22Rv1 (cell line): ENCODE data around the gene PCSK7.

Experiments
- H3K27ac ChIP-seq: fragments of 450-650 bp; 2 replicates; pipeline ENCODE4 v1.5.1; 2017
- ZFX ChIP-seq: fragments of 450-650 bp; IDR thresholded peaks from 2 replicates; pipeline ENCODE4 v1.6.1; 2017; ENCODE audit warnings: antibody characterized with exemption, borderline replicate concordance
- TF ChIP-seq, protein P1 (sequence below): fragments of 450-650 bp; IDR thresholded peaks from 2 replicates; pipeline ENCODE4 v1.5.1; 2017; ENCODE audit warnings: mild to moderate bottlenecking

The PCSK7 gene

DNA sequence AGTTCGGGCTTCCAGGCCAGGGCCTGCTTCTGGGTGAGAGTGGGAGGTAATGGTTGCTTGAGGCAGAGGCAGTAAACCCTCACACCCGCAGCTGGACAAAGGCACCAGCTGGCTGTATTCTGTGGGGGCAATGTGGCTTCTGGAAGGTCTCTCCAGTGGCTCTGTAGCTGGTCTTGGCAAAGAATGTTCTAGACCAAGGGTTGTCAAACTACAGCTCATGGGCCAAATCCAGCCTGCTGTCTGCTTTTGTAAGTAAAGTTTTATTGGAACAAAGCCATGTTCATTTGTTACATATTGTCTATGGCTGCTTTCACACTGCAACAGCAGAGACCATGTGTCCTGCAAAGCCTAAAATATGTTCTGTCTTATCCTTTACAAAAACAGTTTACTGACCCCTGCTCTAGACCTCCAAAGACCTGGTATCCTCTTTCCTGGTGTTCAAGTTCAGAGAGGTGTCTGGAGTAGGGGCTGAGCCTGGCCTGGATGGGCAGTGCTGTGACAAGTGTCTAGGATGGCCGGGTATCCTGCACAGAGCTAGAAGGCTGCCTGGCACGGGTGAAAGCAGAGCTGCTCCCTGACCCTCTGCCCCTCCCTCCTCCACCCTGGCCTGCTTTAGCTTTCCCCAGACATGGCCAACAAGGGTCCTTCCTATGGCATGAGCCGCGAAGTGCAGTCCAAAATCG lies 29.3 kb downstream of the PCSK7 start:
- TF ChIP-seq, protein P1, sequence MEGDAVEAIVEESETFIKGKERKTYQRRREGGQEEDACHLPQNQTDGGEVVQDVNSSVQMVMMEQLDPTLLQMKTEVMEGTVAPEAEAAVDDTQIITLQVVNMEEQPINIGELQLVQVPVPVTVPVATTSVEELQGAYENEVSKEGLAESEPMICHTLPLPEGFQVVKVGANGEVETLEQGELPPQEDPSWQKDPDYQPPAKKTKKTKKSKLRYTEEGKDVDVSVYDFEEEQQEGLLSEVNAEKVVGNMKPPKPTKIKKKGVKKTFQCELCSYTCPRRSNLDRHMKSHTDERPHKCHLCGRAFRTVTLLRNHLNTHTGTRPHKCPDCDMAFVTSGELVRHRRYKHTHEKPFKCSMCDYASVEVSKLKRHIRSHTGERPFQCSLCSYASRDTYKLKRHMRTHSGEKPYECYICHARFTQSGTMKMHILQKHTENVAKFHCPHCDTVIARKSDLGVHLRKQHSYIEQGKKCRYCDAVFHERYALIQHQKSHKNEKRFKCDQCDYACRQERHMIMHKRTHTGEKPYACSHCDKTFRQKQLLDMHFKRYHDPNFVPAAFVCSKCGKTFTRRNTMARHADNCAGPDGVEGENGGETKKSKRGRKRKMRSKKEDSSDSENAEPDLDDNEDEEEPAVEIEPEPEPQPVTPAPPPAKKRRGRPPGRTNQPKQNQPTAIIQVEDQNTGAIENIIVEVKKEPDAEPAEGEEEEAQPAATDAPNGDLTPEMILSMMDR: no peak
- H3K27ac ChIP-seq: no peak overlapping the region

DNA sequence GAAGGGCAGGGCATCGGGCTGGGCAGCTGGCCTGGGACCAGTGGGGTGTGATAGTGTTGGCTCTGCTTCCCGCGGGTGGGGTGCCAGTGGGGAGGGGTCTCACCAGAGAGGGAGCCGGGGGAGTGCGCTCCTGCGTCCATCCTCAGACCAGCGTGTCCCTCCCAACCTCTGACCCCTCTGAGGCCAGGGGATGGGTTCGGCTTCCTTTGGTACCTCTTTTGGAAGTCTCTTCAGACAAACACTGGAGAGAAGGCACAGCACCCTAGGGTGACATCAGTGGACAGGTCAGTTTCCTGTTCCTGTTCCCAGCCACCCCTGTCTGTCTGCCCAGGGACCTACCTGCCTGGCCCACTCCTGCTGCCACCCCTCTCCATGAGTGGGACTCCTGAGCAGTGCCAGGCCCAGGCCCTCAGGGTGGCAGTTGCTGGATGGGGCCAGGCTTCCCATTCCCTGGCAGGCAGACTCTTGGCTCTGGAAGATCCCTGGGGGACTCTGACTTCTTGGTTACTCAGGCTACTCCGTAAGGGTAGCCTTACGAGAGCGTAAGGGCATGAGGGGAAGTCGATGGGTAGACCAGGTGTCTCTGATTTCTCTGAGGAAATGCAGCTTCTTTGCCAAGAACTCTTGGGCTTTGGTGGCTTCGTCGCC lies 30.1 kb downstream of the PCSK7 start:
- H3K27ac ChIP-seq: no peak overlapping the region

DNA sequence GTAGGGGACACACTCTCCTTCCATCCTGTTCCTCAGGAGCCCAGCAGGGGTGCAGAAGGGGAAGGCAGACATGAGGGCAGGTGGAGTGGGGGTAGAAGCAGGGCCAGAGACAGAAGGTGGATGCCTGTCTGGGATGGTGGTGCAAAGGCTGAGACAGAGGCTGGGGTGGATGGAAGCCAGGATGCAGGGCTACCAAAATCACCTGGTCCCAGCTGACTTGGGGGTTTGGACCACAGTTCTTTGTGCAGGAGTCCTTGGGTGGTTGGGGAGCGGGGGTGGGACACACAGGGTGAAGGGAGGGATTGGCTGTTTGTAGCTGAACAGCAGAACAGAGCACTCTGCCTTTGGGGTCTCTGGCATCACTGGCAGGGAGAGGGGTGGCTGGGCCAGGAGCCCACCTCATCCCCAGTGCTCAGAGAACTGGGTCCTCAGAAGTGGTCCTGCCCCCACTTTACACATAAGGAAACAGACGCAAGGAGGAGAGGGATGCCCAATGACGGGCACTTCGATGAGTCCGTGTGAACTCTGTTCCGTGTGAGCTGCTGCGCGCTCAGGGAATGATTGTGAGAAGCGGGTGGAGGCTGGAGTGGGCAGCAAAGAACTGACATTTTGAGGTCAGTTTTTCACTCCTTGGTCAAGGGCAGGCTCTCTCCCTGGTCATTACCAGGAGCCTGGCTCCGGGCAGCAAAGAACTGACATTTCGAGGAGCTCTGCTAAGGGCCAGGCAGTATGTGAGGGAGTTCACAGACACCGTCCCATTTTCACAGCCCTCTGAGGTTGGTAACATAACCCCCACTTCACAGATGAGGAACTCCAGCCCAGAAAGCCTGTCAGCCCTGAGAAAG lies 30.8 kb downstream of the PCSK7 start:
- H3K27ac ChIP-seq: no peak overlapping the region

More for the DNA sequence above, 30.1 kb downstream of the PCSK7 start:
- no peak for TF ChIP-seq ZFX
- TF ChIP-seq, protein P1: no peak

DNA sequence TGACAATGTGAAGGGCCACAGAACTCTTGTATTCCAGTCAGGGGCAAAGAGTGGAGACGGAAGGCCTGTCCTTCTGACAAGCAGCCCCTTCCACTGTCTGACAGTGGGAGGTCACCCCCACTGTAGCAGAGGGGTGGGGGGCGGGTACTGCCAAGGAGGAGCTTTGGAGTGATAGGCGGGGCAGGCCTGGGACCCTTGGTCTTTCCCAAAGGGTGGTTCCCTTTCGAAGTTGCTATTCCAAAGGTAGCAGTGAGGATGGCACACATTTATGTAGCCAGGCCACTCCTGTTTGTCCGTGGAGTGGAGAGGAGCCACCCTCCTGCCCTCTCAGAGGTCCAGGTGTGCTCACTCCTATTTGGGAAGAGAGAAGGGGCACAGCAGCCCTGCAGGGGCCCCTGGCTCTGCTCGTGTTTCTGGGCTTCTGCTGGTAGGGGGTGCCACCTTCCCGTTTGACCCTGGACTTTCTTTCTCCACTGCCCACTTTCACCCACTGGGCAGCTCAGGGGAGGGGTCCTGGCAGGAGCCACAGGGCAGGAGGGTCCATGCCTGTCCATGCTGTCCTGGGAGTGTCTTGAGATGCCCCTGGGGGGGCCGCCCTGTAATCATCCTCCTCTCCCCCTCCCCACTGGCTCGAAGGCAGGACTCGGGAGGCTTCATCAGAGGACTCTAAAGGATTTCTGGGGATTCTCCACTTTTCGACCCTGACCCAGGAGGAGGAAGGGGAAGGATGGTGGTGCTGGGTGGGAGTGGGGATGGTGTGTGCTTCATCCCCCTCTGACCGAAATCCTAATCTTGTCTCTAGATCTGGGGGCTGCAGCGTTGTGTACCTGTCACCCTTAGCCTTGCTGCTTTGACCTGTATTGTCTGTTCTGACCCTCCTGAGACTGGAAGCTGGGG lies 31.7 kb downstream of the PCSK7 start:
- H3K27ac ChIP-seq: no peak overlapping the region
- TF ChIP-seq, protein P1: no peak
- TF ChIP-seq ZFX: no peak

More for the DNA sequence above, 30.8 kb downstream of the PCSK7 start:
- TF ChIP-seq ZFX: no peak
- TF ChIP-seq, protein P1: no peak

DNA sequence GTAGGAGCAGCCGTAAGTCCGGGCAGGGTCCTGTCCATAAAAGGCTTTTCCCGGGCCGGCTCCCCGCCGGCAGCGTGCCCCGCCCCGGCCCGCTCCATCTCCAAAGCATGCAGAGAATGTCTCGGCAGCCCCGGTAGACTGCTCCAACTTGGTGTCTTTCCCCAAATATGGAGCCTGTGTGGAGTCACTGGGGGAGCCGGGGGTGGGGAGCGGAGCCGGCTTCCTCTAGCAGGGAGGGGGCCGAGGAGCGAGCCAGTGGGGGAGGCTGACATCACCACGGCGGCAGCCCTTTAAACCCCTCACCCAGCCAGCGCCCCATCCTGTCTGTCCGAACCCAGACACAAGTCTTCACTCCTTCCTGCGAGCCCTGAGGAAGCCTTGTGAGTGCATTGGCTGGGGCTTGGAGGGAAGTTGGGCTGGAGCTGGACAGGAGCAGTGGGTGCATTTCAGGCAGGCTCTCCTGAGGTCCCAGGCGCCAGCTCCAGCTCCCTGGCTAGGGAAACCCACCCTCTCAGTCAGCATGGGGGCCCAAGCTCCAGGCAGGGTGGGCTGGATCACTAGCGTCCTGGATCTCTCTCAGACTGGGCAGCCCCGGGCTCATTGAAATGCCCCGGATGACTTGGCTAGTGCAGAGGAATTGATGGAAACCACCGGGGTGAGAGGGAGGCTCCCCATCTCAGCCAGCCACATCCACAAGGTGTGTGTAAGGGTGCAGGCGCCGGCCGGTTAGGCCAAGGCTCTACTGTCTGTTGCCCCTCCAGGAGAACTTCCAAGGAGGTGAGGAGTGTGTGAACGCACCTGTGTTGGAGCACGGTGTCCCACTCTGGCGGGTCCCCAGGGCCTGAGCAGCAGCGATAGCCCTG lies 32.6 kb downstream of the PCSK7 start, which contains the start of gene TAGLN:
Gene TAGLN, plus strand, starts transcription at position 318 of the 863 bp plus-strand sequence. CDS start 3,644 bp downstream, outside the sequence.
- TF ChIP-seq, protein P1: no peak
- no peak for TF ChIP-seq ZFX
- H3K27ac ChIP-seq: no peak within 1 kb of the TSS

DNA sequence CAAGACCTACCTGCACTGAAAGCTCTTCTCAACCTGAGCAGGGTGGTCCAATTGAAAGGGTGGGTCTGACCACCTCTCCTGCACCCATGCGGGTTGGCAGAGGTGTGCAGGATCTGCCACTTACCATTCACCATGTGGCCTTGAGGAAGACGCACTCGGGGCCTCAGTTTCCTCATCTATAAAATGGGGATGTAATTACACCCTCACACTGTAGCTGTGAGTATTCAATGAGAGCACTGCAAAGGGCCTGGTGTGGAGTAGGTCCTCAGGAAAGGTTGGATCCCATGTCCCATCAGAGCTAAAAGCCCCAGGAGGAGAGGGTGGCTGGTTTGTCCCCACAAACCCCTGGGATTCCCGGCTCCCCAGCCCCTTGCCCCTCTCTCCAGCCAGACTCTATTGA lies 33.3 kb downstream of the PCSK7 start:
- no peak overlapping the region for H3K27ac ChIP-seq

More for the DNA sequence above, 33.3 kb downstream of the PCSK7 start:
- no peak for TF ChIP-seq ZFX
- TF ChIP-seq, protein P1: no peak
